GM23338 (cell line): ENCODE measurements around the gene WFDC8. TPM values are rescaled to one million over a fixed set of nuclear protein-coding genes. Genes with fewer than 3 reads are reported as not detected.

Experiments
- ATAC-seq: fragments of 200-7000 bp; cut with Tn5 transposase; 3 replicates; pipeline ENCODE4 v1.9.1; 2020
- DNase-seq: peaks from one replicate; pipeline ENCODE4 v3.0.0-alpha.2; 2015; ENCODE audit warnings: low spot score
- H2AFZ ChIP-seq: fragments of 200-600 bp; sonication (generic); 2 replicates; pipeline ENCODE4 v1.8.0; 2016; ENCODE audit warnings: antibody characterized with exemption, mild to moderate bottlenecking, moderate library complexity
- H3F3A ChIP-seq: fragments of 200-600 bp; sonication (generic); replicated peaks from 2 replicates; pipeline ENCODE4 v1.8.0; 2017; ENCODE audit warnings: antibody characterized with exemption, mixed run types, low read depth
- H3K27ac ChIP-seq: fragments of 200-600 bp; sonication (generic); 2 replicates; pipeline ENCODE4 v1.6.1; 2016; ENCODE audit warnings: low read depth
- H3K27me3 ChIP-seq: fragments of 200-600 bp; sonication (generic); 2 replicates; pipeline ENCODE4 v1.8.0; 2016; ENCODE audit warnings: mild to moderate bottlenecking, mixed run types, moderate library complexity; ENCODE audit not compliant: insufficient read depth
- H3K36me3 ChIP-seq: fragments of 200-600 bp; sonication (generic); 2 replicates; pipeline ENCODE4 v1.8.0; 2016; ENCODE audit warnings: mild to moderate bottlenecking; ENCODE audit not compliant: insufficient read depth
- H3K4me1 ChIP-seq: fragments of 200-600 bp; sonication (generic); 2 replicates; pipeline ENCODE4 v1.8.0; 2016; ENCODE audit warnings: mild to moderate bottlenecking, moderate library complexity; ENCODE audit not compliant: insufficient read depth
- H3K4me2 ChIP-seq: fragments of 200-600 bp; sonication (generic); 2 replicates; pipeline ENCODE4 v1.7.1; 2017; ENCODE audit warnings: mixed run types
- H3K4me3 ChIP-seq: fragments of 200-600 bp; sonication (generic); 2 replicates; pipeline ENCODE4 v1.6.1; 2016; ENCODE audit warnings: mixed run types
- H3K79me2 ChIP-seq: fragments of 200-600 bp; sonication (generic); replicated peaks from 2 replicates; pipeline ENCODE4 v1.8.0; 2017; ENCODE audit warnings: mild to moderate bottlenecking; ENCODE audit not compliant: insufficient read depth
- H3K9me2 ChIP-seq: fragments of 200-600 bp; sonication (generic); 2 replicates; pipeline ENCODE4 v1.8.0; 2017; ENCODE audit not compliant: insufficient read depth
- H4K20me1 ChIP-seq: fragments of 200-600 bp; sonication (generic); replicated peaks from 2 replicates; pipeline ENCODE4 v1.8.0; 2017; ENCODE audit warnings: mild to moderate bottlenecking; ENCODE audit not compliant: insufficient read depth
- H3K27ac Mint-ChIP-seq: 2 replicates; pipeline ENCODE4 v1.8.0; 2020; ENCODE audit warnings: inconsistent platforms, mild to moderate bottlenecking, moderate library complexity, mixed read lengths
- H3K27me3 Mint-ChIP-seq: 3 replicates; pipeline ENCODE4 v1.8.0; 2022; ENCODE audit warnings: low read depth, mild to moderate bottlenecking, moderate library complexity, mixed read lengths, inconsistent platforms; ENCODE audit not compliant: insufficient read depth, poor library complexity
- H3K36me3 Mint-ChIP-seq: 3 replicates; pipeline ENCODE4 v1.8.0; 2021; ENCODE audit warnings: low read depth, mild to moderate bottlenecking, inconsistent platforms, moderate library complexity, mixed read lengths
- H3K4me1 Mint-ChIP-seq: 3 replicates; pipeline ENCODE4 v1.8.0; 2020; ENCODE audit warnings: mild to moderate bottlenecking, inconsistent platforms, mixed read lengths
- H3K4me3 Mint-ChIP-seq: 3 replicates; pipeline ENCODE4 v1.8.0; 2021; ENCODE audit warnings: moderate library complexity, mild to moderate bottlenecking, inconsistent platforms, mixed read lengths
- H3K9me3 Mint-ChIP-seq: 3 replicates; pipeline ENCODE4 v1.8.0; 2020; ENCODE audit warnings: moderate library complexity, mild to moderate bottlenecking, inconsistent platforms, mixed read lengths
- CREB1 ChIP-seq: fragments of 250-450 bp; sonication (Bioruptor Pico); IDR thresholded peaks from 2 replicates; pipeline ENCODE4 v1.5.0; 2020; ENCODE audit warnings: low read depth, mild to moderate bottlenecking, moderate library complexity
- EZH2phosphoT487 ChIP-seq: fragments of 200-600 bp; sonication (generic); IDR thresholded peaks from one replicate; pipeline ENCODE4 v1.8.1; 2018; ENCODE audit warnings: antibody characterized with exemption; ENCODE audit not compliant: unreplicated experiment
- JUNB ChIP-seq: IDR thresholded peaks from one replicate; pipeline ENCODE4 v1.6.1; 2016; ENCODE audit warnings: antibody characterized with exemption; ENCODE audit not compliant: unreplicated experiment
- POLR2AphosphoS5 ChIP-seq: IDR thresholded peaks from 2 replicates; pipeline ENCODE4 v1.6.1; 2016; ENCODE audit warnings: antibody characterized with exemption, low read depth
- STAT1 ChIP-seq: IDR thresholded peaks from one replicate; pipeline ENCODE4 v1.6.1; 2016; ENCODE audit warnings: antibody characterized with exemption; ENCODE audit not compliant: unreplicated experiment
- ZNF114 ChIP-seq: fragments of 250-450 bp; sonication (Bioruptor Pico); IDR thresholded peaks from 2 replicates; pipeline ENCODE4 v1.5.0; 2020; ENCODE audit warnings: mild to moderate bottlenecking, moderate library complexity
- ZNF331 ChIP-seq: fragments of 250-450 bp; sonication (Bioruptor Pico); IDR thresholded peaks from 2 replicates; pipeline ENCODE4 v1.5.0; 2020; ENCODE audit warnings: low read depth, mild to moderate bottlenecking, moderate library complexity
- polyA plus RNA-seq: library from polyadenylated mRNA; unstranded; fragments of >200 nt; fragmentation: Nextera tagmentation; extraction: Ambion mirVana; gene quantifications from 2 replicates; pipeline ENCODE4 v1.2.1, GENCODE V29; 2016
- total RNA-seq: library from RNA; depleted of rRNA; stranded (reverse); fragments of >200 nt; shearing (Covaris generic); gene quantifications from 2 replicates; pipeline ENCODE4 v1.2.3, GENCODE V29; 2014
- TF ChIP-seq, protein P1 (sequence below), 2 experiments: fragments of 200-600 bp in 1 of 2; sonication (generic) in 1 of 2; conservative IDR thresholded peaks; 2 replicates each; pipeline versions ENCODE4 v1.5.1 to v1.6.1; 2016 to 2017; ENCODE audit warnings: antibody characterized with exemption in 2 of 2, low read depth in 2 of 2, mild to moderate bottlenecking in 2 of 2, moderate library complexity in 1 of 2
- TF ChIP-seq, protein P2 (sequence below): IDR thresholded peaks from 2 replicates; pipeline ENCODE4 v1.6.1; 2016; ENCODE audit warnings: antibody characterized with exemption

Gene WFDC8
- total and polyA plus RNA-seq, 2 experiments from 2014 or later: 0.23 TPM; not detected in 1

- no peaks in the 10 kb centered on the region for H3F3A ChIP-seq
- peaks cover 3% of the 10 kb centered on the region for H3K27me3 Mint-ChIP-seq
- DNase-seq: no peak
- H2AFZ ChIP-seq: no peak overlapping the region
- H3K79me2 ChIP-seq: no peaks in the 10 kb centered on the region
- no peak overlapping the region for H3K4me2 ChIP-seq
- no peaks in the 10 kb centered on the region for H3K4me1 Mint-ChIP-seq
- H3K9me2 ChIP-seq: no peaks in the 10 kb centered on the region
- no peak overlapping the region for H3K27ac ChIP-seq
- no peaks in the 10 kb centered on the region for H3K27me3 ChIP-seq
- H3K27ac Mint-ChIP-seq: no peak overlapping the region
- no peak for ATAC-seq
- H4K20me1 ChIP-seq: no peaks in the 10 kb centered on the region
- H3K36me3 ChIP-seq: no peaks in the 10 kb centered on the region
- no peak overlapping the region for H3K4me3 ChIP-seq
- no peaks in the 10 kb centered on the region for H3K4me1 ChIP-seq
- no peak overlapping the region for H3K4me3 Mint-ChIP-seq
- no peak for TF ChIP-seq POLR2AphosphoS5
- H3K9me3 Mint-ChIP-seq: no peaks in the 10 kb centered on the region
- no peaks in the 10 kb centered on the region for H3K36me3 Mint-ChIP-seq
Observed at GRCh38 chr20:45506398-45506797, 72.7 kb downstream of the WFDC8 start.

DNA sequence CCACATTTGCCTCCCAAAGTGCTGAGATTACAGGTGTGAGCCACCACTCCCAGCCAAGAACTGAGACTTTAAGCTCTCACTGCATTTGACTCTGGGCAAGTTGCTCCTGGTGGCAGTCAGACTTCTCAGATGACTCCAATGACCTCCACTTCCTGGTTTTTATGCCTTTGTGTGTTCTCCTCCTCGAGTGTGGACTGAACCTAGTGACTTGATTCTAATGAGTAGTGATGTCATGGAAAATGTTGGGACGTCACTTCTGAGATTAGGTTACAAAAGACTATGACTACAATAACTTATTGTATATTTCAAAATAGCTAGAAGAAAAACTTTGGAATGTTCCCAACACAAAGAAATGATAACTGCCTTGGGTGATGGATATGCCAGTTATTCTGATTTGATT is 75.7 kb downstream of the WFDC8 start:
- Histone ChIP-seq H3K27me3 (no peaks in the 10 kb centered on the region), H3K27ac (no peak overlapping the region), H3K4me1 (no peaks in the 10 kb centered on the region), H3K9me2 (no peaks in the 10 kb centered on the region), H2AFZ (no peak overlapping the region), H3K4me3 (no peak overlapping the region), H3K79me2 (no peaks in the 10 kb centered on the region), H4K20me1 (no peaks in the 10 kb centered on the region), H3K36me3 (no peaks in the 10 kb centered on the region), H3K4me2 (no peak overlapping the region), H3F3A (no peaks in the 10 kb centered on the region)
- Mint-ChIP-seq H3K4me1 (no peaks in the 10 kb centered on the region), H3K27me3 (no peaks in the 10 kb centered on the region), H3K9me3 (no peaks in the 10 kb centered on the region), H3K4me3 (no peak overlapping the region), H3K36me3 (no peaks in the 10 kb centered on the region), H3K27ac (no peak overlapping the region)
- TF ChIP-seq JUNB: no peak
- no peak for TF ChIP-seq ZNF114
- TF ChIP-seq, protein P1, sequence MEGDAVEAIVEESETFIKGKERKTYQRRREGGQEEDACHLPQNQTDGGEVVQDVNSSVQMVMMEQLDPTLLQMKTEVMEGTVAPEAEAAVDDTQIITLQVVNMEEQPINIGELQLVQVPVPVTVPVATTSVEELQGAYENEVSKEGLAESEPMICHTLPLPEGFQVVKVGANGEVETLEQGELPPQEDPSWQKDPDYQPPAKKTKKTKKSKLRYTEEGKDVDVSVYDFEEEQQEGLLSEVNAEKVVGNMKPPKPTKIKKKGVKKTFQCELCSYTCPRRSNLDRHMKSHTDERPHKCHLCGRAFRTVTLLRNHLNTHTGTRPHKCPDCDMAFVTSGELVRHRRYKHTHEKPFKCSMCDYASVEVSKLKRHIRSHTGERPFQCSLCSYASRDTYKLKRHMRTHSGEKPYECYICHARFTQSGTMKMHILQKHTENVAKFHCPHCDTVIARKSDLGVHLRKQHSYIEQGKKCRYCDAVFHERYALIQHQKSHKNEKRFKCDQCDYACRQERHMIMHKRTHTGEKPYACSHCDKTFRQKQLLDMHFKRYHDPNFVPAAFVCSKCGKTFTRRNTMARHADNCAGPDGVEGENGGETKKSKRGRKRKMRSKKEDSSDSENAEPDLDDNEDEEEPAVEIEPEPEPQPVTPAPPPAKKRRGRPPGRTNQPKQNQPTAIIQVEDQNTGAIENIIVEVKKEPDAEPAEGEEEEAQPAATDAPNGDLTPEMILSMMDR (conservative IDR thresholded peaks at IDR 0.05; ENCODE audit: low read depth in 2 of 2): no peak
- DNase-seq (no peak), ATAC-seq (no peak)

DNA sequence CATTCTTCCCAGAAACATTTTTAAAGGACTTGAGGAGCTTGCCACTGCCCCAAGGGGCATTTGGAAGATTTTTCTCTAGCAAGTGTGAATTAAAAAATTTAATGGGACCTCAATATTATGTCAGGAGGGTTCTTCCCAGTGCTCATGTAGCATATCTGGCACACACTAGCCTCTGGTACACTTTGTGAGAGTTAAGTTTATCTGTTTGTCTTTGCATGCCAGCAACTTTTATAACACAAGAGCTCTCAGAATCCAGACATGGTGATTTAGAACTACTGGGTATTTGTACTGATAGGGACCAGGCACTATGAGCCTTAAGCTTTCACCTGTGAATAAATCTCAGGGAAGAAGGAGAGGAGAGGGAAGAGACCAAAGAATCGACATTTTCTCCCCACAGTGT is 76.5 kb downstream of the WFDC8 start:
- no peak overlapping the region for H3K4me3 ChIP-seq
- Mint-ChIP-seq H3K4me1 (no peaks in the 10 kb centered on the region), H3K4me3 (no peak overlapping the region), H3K9me3 (no peaks in the 10 kb centered on the region), H3K27ac (no peak overlapping the region), H3K27me3 (no peaks in the 10 kb centered on the region), H3K36me3 (no peaks in the 10 kb centered on the region)
- DNase-seq: no peak
- no peak for ATAC-seq
- H3K9me2 ChIP-seq: no peaks in the 10 kb centered on the region
- H3K27me3 ChIP-seq: no peaks in the 10 kb centered on the region
- no peaks in the 10 kb centered on the region for H3F3A ChIP-seq
- H3K36me3 ChIP-seq: no peaks in the 10 kb centered on the region
- no peak overlapping the region for H3K27ac ChIP-seq
- no peaks in the 10 kb centered on the region for H4K20me1 ChIP-seq
- no peaks in the 10 kb centered on the region for H3K4me1 ChIP-seq
- no peaks in the 10 kb centered on the region for H3K79me2 ChIP-seq
- no peak overlapping the region for H2AFZ ChIP-seq
- no peak overlapping the region for H3K4me2 ChIP-seq
- TF ChIP-seq STAT1 (no peak), ZNF331 (CRISPR knock-in tag) (no peak), CREB1 (CRISPR knock-in tag) (no peak), ZNF114 (no peak), JUNB (no peak), POLR2AphosphoS5 (no peak), EZH2phosphoT487 (no peak)
- TF ChIP-seq, protein P2, sequence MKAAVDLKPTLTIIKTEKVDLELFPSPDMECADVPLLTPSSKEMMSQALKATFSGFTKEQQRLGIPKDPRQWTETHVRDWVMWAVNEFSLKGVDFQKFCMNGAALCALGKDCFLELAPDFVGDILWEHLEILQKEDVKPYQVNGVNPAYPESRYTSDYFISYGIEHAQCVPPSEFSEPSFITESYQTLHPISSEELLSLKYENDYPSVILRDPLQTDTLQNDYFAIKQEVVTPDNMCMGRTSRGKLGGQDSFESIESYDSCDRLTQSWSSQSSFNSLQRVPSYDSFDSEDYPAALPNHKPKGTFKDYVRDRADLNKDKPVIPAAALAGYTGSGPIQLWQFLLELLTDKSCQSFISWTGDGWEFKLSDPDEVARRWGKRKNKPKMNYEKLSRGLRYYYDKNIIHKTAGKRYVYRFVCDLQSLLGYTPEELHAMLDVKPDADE: no peak
